Sigmoid colon (tissue), 7 donors: ENCODE results near the gene CHCHD4. TPM values are rescaled to one million over a fixed set of nuclear protein-coding genes. Genes with fewer than 3 reads are reported as not detected.

Experiments used
- DNase-seq: peaks from one replicate; pipeline ENCODE4 v3.0.0-alpha.2; 2019
- H3K27ac ChIP-seq, 4 donors: fragments of 200-600 bp; sonication (generic); one replicate each; pipeline ENCODE4 v1.5.1; 2016 to 2019; ENCODE audit warnings: mild to moderate bottlenecking in 1 of 4
- H3K27me3 ChIP-seq, 3 donors: fragments of 200-600 bp; sonication (generic); one replicate each; pipeline ENCODE4 v1.5.1; 2019; ENCODE audit warnings: mild to moderate bottlenecking in 1 of 3
- H3K36me3 ChIP-seq, 4 donors: fragments of 200-600 bp; sonication (generic); one replicate each; pipeline ENCODE4 v1.5.1; 2016 to 2019
- H3K4me1 ChIP-seq, 4 donors: fragments of 200-600 bp; sonication (generic); one replicate each; pipeline ENCODE4 v1.5.1; 2017 to 2019
- H3K4me3 ChIP-seq, 4 donors: fragments of 200-600 bp; sonication (generic); one replicate each; pipeline ENCODE4 v1.5.1; 2017 to 2019; ENCODE audit warnings: mild to moderate bottlenecking in 2 of 4, moderate library complexity in 1 of 4
- H3K9me3 ChIP-seq, 4 donors: fragments of 200-600 bp in 3 of 4; sonication (generic) in 3 of 4; one replicate each; pipeline versions ENCODE4 v1.5.1 to v1.6.1; 2013 to 2019
- CTCF ChIP-seq, 4 experiments: fragments of 450-650 bp in 3 of 4; fragments of 200-600 bp in 1 of 4; IDR thresholded peaks; one replicate each; pipeline ENCODE4 v1.5.1; 2016 to 2019; ENCODE audit warnings: antibody characterized with exemption in 4 of 4, mild to moderate bottlenecking in 3 of 4, moderate library complexity in 2 of 4
- EP300 ChIP-seq, 4 donors: sonication (generic); formaldehyde crosslinking; IDR thresholded peaks; one replicate each; pipeline ENCODE4 v1.6.1; 2017; ENCODE audit warnings: antibody characterized with exemption in 4 of 4
- POLR2A ChIP-seq, 2 donors: fragments of 450-650 bp; IDR thresholded peaks; one replicate each; pipeline ENCODE4 v1.6.1; 2016; ENCODE audit warnings: antibody characterized with exemption in 2 of 2, mild to moderate bottlenecking in 2 of 2, moderate library complexity in 2 of 2
- POLR2AphosphoS5 ChIP-seq, 4 donors: sonication (generic); formaldehyde crosslinking; IDR thresholded peaks; one replicate each; pipeline ENCODE4 v1.6.1; 2017; ENCODE audit warnings: antibody characterized with exemption in 4 of 4
- WGBS, 2 donors: extraction: QIAGEN DNeasy Blood & Tissue Kit; methylation state at CpG; one replicate each; pipeline ENCODE4 v1.1.7; 2013; 5-methylcytosine and 5-hydroxymethylcytosine counted together
- intact Hi-C: fragments of 100-400 bp; cut with DNase I; formaldehyde crosslinking; loops from one replicate; pipeline ENCODE4 v1.15.1; 2023
- polyA plus RNA-seq, 3 donors: library from polyadenylated mRNA; stranded (reverse); fragments of 200-250 nt; gene quantifications; one replicate each; pipeline ENCODE4 v1.2.3, GENCODE V29; 2013
- total RNA-seq, 4 donors: library from RNA; depleted of rRNA; stranded (reverse); fragments of >200 nt; gene quantifications; one replicate each; pipeline ENCODE4 v1.1.0, GENCODE V29; 2016
- donor health status: healthy with polysubstance abuse.
- donor health status: Bipolar disorder and iron deficiency.
- donor health status: healthy.

CHCHD4 gene
- total and polyA plus RNA-seq, 7 donors: 13.0 to 33.8 (median 20.9) TPM

- Histone ChIP-seq H3K27ac (no peak overlapping the region), H3K4me1 (no peaks in the 10 kb centered on the region), H3K36me3 (peaks cover 30 to 98% (median 64%) of the 10 kb centered on the region in 4 donors), H3K9me3 (peaks cover 0 to 4% (median 0%) of the 10 kb centered on the region in 4 donors), H3K27me3 (no peaks in the 10 kb centered on the region), H3K4me3 (no peak overlapping the region)
- no peak for DNase-seq
- WGBS, 2 donors: 94 to 97% methylated on average over 14 of the region's 14 CpGs
- TF ChIP-seq POLR2AphosphoS5 (IDR thresholded peaks at IDR 0.05) (no peak), EP300 (IDR thresholded peaks at IDR 0.05) (no peak), CTCF (IDR thresholded peaks at IDR 0.05) (no peak), POLR2A (IDR thresholded peaks at IDR 0.05) (no peak)
- intact Hi-C loops: no loop called here
These were observed 33.7 kb upstream of the CHCHD4 start for GRCh38 chr3:14158370-14158769.

DNA sequence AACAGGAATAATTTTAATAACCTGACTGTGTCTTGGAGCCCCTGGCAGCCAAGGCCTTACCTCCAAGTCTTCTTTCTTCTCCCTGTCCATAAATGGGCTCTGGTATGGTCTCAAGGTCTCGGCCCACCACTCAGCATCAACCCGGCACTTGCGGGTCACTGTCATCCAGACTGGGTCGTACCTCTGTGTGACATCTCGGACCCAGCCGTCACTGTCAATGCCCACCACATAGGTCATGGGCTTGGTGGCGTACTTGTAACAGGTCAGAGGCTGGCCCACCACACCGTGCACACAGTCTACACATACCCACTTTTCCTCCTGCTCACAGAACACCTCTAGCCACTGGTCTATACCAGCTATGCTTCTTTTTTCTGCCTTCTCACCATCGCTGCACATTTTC is 33.3 kb upstream of the CHCHD4 start:
- intact Hi-C loops: no loop called here
- Histone ChIP-seq H3K4me1 (no peaks in the 10 kb centered on the region), H3K9me3 (peaks cover 0 to 4% (median 0%) of the 10 kb centered on the region in 4 donors), H3K27me3 (no peaks in the 10 kb centered on the region), H3K4me3 (no peak overlapping the region), H3K36me3 (peaks cover 27 to 98% (median 63%) of the 10 kb centered on the region in 4 donors), H3K27ac (no peak overlapping the region)
- TF ChIP-seq POLR2AphosphoS5 (IDR thresholded peaks at IDR 0.05) (no peak), POLR2A (IDR thresholded peaks at IDR 0.05) (no peak), EP300 (IDR thresholded peaks at IDR 0.05) (no peak), CTCF (IDR thresholded peaks at IDR 0.05) (no peak)
- 97 to 98% methylated on average over 9 of the region's 9 CpGs for WGBS, 2 donors
- no peak for DNase-seq

DNA sequence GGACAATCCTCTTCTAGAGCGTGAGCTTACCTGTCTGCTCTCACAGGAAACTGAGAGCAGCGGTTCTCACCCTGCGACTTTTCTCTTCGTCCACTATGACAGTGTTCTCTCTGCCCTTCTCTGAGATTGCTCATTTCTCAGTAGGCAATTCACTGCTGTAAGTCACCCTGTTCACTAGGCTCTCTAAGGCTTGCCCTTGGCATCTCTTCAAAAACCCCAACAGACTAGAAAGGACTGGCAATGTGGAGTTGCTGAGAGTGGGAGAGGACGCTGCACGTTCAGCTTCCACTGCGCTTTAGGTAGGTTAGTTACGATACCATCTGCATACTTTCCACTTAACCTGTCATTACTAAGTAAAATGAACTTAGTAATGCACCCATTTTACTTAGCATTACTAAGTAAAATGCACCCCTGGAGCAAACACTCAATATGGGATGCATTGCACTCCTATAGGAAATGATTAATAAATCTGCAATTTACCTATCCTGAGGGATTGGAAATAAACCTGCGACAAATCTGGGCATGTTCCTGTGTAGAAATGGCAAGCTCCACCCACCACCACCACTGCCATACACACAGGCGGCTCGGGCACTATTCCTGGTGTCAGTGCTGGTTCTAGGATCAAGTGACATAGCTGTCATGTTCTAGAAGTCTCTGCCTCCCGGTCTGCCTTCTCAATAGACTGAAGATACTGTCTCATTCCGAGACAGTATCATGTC is 32.3 kb upstream of the CHCHD4 start:
- Histone ChIP-seq H3K9me3 (peaks cover 0 to 4% (median 0%) of the 10 kb centered on the region in 4 donors), H3K4me1 (no peaks in the 10 kb centered on the region), H3K27ac (no peak overlapping the region), H3K4me3 (no peak overlapping the region), H3K36me3 (peaks cover 24 to 98% (median 59%) of the 10 kb centered on the region in 4 donors), H3K27me3 (no peaks in the 10 kb centered on the region)
- 92 to 97% methylated on average over 13 of the region's 13 CpGs for WGBS, 2 donors
- DNase-seq: no peak
- intact Hi-C loops: no loop called here
- TF ChIP-seq EP300 (IDR thresholded peaks at IDR 0.05): no peak
- TF ChIP-seq CTCF (IDR thresholded peaks at IDR 0.05): no peak
- TF ChIP-seq POLR2A (IDR thresholded peaks at IDR 0.05): no peak
- TF ChIP-seq POLR2AphosphoS5 (IDR thresholded peaks at IDR 0.05): no peak

GRCh38 chr3:14156201-14156600 is 31.5 kb upstream of the CHCHD4 start:
- DNase-seq: no peak
- Histone ChIP-seq H3K27ac (no peak overlapping the region), H3K4me1 (no peaks in the 10 kb centered on the region), H3K27me3 (no peaks in the 10 kb centered on the region), H3K4me3 (no peak overlapping the region), H3K36me3 (peaks cover 24 to 98% (median 54%) of the 10 kb centered on the region in 4 donors), H3K9me3 (peaks cover 0 to under 1% (median 0%) of the 10 kb centered on the region in 4 donors)
- WGBS, 2 donors: 97 to 98% methylated on average over 7 of the region's 7 CpGs
- TF ChIP-seq EP300 (IDR thresholded peaks at IDR 0.05) (no peak), POLR2A (IDR thresholded peaks at IDR 0.05) (no peak), CTCF (IDR thresholded peaks at IDR 0.05) (no peak), POLR2AphosphoS5 (IDR thresholded peaks at IDR 0.05) (no peak)
- intact Hi-C loops: no loop called here
